ENCODE measurements around the gene INPP5J. TPM values are rescaled to one million over a fixed set of nuclear protein-coding genes. Genes with fewer than 3 reads are reported as not detected.

INPP5J gene
- polyA plus RNA-seq, 1 donor (not counting 4 experiments of a cell fraction or from before 2014, with no cell fraction given): 0.22 TPM

DNA sequence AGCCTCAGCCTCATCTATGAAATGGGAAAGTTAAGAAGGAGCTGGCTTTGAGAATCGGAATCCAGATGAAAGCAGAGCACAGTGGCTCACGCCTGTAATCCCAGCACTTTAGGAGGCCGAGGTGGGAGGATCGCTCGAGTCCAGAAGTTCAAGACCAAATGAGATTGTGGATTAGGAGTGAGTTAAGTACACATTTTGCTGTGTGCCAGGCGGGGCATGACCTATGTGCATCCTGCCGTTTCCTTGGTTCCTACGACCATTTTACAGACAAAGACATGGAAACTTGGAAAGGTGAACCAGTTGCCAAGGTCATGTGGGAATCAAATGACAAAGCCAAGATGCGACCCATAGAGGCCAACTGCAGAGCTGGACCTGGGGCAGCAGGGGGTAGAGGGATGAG, 13.4 kb downstream of the INPP5J start:
- H4K20me1 ChIP-seq (ENCODE audit: control insufficient read depth, extremely low read depth, insufficient read depth, low read length): no peaks in the 10 kb centered on the region

DNA sequence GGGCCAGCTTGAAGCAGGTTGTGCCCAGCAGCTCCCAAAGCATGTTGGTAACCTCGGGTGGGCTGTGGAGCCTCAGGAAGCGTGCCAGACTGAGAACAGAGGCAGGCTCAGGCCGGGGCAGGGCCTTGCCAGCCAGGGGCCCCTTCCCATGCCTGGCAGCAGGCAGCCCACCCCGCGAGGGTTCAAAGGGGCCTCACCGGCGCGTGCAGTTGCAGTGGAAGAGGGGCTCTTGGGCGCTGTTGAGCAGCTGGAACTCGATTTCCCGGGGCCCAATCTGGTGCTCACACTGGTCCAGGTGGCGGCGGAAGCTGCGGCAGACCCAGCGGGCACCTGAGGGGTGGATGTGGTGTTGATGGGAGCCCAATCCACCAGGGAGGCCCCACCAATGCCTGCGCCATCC, 13.9 kb downstream of the INPP5J start:
- FAIRE-seq: no peak
- TF ChIP-seq, protein P1, sequence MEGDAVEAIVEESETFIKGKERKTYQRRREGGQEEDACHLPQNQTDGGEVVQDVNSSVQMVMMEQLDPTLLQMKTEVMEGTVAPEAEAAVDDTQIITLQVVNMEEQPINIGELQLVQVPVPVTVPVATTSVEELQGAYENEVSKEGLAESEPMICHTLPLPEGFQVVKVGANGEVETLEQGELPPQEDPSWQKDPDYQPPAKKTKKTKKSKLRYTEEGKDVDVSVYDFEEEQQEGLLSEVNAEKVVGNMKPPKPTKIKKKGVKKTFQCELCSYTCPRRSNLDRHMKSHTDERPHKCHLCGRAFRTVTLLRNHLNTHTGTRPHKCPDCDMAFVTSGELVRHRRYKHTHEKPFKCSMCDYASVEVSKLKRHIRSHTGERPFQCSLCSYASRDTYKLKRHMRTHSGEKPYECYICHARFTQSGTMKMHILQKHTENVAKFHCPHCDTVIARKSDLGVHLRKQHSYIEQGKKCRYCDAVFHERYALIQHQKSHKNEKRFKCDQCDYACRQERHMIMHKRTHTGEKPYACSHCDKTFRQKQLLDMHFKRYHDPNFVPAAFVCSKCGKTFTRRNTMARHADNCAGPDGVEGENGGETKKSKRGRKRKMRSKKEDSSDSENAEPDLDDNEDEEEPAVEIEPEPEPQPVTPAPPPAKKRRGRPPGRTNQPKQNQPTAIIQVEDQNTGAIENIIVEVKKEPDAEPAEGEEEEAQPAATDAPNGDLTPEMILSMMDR (optimal IDR thresholded peaks at IDR 0.05 in 1 of 3, IDR thresholded peaks at IDR 0.05 in 1 of 3, conservative IDR thresholded peaks at IDR 0.05 in 1 of 3; ENCODE audit: extremely low read depth in 1 of 3, insufficient read depth in 2 of 3, low read length in 3 of 3): no peak
- TF ChIP-seq EZH2 (IDR thresholded peaks at IDR 0.05; ENCODE audit: low read length): no peak
- no peaks in the 10 kb centered on the region for H3K36me3 ChIP-seq (ENCODE audit: control insufficient read depth in 2 of 2, extremely low read depth in 1 of 2, insufficient read depth in 2 of 2, low read length in 2 of 2)
- H3K27me3 ChIP-seq (ENCODE audit: control insufficient read depth, extremely low read depth, insufficient read depth, low read length): peaks cover 4% of the 10 kb centered on the region
- H2AFZ ChIP-seq (ENCODE audit: control insufficient read depth, low read length): no peak overlapping the region
- H3K79me2 ChIP-seq (ENCODE audit: control insufficient read depth, insufficient read depth, low read length): no peaks in the 10 kb centered on the region
- H3K4me2 ChIP-seq (ENCODE audit: control insufficient read depth, extremely low read depth, insufficient read depth, low read depth, low read length): no peak overlapping the region
- dilution Hi-C loops (cut with MboI; ENCODE audit: extremely low pct_ligation_motif_present, low sequenced_read_pairs): no loop called here
- no peak overlapping the region for H3K27ac ChIP-seq (ENCODE audit: control insufficient read depth, insufficient read depth, low read length)
- no peaks in the 10 kb centered on the region for H3K9me3 ChIP-seq (ENCODE audit: control insufficient read depth, low read depth, low read length)
- H3K4me3 ChIP-seq (ENCODE audit: control insufficient read depth in 2 of 3, extremely low read depth in 1 of 3, insufficient read depth in 2 of 3, low read depth in 1 of 3, low read length in 3 of 3): no peak overlapping the region
- H3K9ac ChIP-seq (ENCODE audit: control insufficient read depth, extremely low read depth, insufficient read depth, low read length): no peak overlapping the region
- no peaks in the 10 kb centered on the region for H4K20me1 ChIP-seq (ENCODE audit: control insufficient read depth, extremely low read depth, insufficient read depth, low read length)
- no peaks in the 10 kb centered on the region for H3K9me1 ChIP-seq (ENCODE audit: control insufficient read depth, extremely low read depth, insufficient read depth, low read length)
- peaks cover 2% of the 10 kb centered on the region for H3K4me1 ChIP-seq (ENCODE audit: control insufficient read depth, extremely low read depth, insufficient read depth, low read length)
- DNase-seq (ENCODE audit: low read depth, low spot score): no peak

More for the DNA sequence above, 13.4 kb downstream of the INPP5J start:
- dilution Hi-C loops (cut with MboI; ENCODE audit: extremely low pct_ligation_motif_present, low sequenced_read_pairs): no loop called here
- no peaks in the 10 kb centered on the region for H3K36me3 ChIP-seq (ENCODE audit: control insufficient read depth in 2 of 2, extremely low read depth in 1 of 2, insufficient read depth in 2 of 2, low read length in 2 of 2)
- H3K4me3 ChIP-seq (ENCODE audit: control insufficient read depth in 2 of 3, extremely low read depth in 1 of 3, insufficient read depth in 2 of 3, low read depth in 1 of 3, low read length in 3 of 3): no peak overlapping the region
- TF ChIP-seq, protein P1 (optimal IDR thresholded peaks at IDR 0.05 in 1 of 3, IDR thresholded peaks at IDR 0.05 in 1 of 3, conservative IDR thresholded peaks at IDR 0.05 in 1 of 3; ENCODE audit: extremely low read depth in 1 of 3, insufficient read depth in 2 of 3, low read length in 3 of 3): no peak
- TF ChIP-seq EZH2 (IDR thresholded peaks at IDR 0.05; ENCODE audit: low read length): no peak
- DNase-seq (ENCODE audit: low read depth, low spot score): no peak
- no peaks in the 10 kb centered on the region for H3K4me1 ChIP-seq (ENCODE audit: control insufficient read depth, extremely low read depth, insufficient read depth, low read length)
- no peak overlapping the region for H2AFZ ChIP-seq (ENCODE audit: control insufficient read depth, low read length)
- H3K79me2 ChIP-seq (ENCODE audit: control insufficient read depth, insufficient read depth, low read length): no peaks in the 10 kb centered on the region
- no peak overlapping the region for H3K9ac ChIP-seq (ENCODE audit: control insufficient read depth, extremely low read depth, insufficient read depth, low read length)
- no peaks in the 10 kb centered on the region for H3K9me3 ChIP-seq (ENCODE audit: control insufficient read depth, low read depth, low read length)
- no peak overlapping the region for H3K27ac ChIP-seq (ENCODE audit: control insufficient read depth, insufficient read depth, low read length)
- no peaks in the 10 kb centered on the region for H3K9me1 ChIP-seq (ENCODE audit: control insufficient read depth, extremely low read depth, insufficient read depth, low read length)
- FAIRE-seq: no peak
- H3K27me3 ChIP-seq (ENCODE audit: control insufficient read depth, extremely low read depth, insufficient read depth, low read length): peaks cover 4% of the 10 kb centered on the region
- H3K4me2 ChIP-seq (ENCODE audit: control insufficient read depth, extremely low read depth, insufficient read depth, low read depth, low read length): no peak overlapping the region

Data from keratinocyte (primary cell).